Spleen (tissue), 7 donors: ENCODE measurements around the gene SEC11A.

Experiments
- CTCF ChIP-seq, 11 experiments: fragments of 200-600 bp in 7 of 11; fragments of 450-650 bp in 4 of 11; sonication (generic) in 4 of 11; IDR thresholded peaks in 8 of 11; conservative IDR thresholded peaks in 3 of 11; 1 replicate in 7 of 11; 2 replicates in 4 of 11; pipeline versions ENCODE4 v1.4.0 to v1.8.0; 2016 to 2021; ENCODE audit warnings: antibody characterized with exemption in 11 of 11, inconsistent platforms in 4 of 11, mild to moderate bottlenecking in 1 of 11
- POLR2A ChIP-seq, 3 donors: fragments of 450-650 bp; IDR thresholded peaks; one replicate each; pipeline ENCODE4 v1.5.1; 2017; ENCODE audit warnings: antibody characterized with exemption in 3 of 3, mild to moderate bottlenecking in 1 of 3
- POLR2AphosphoS5 ChIP-seq, 3 donors: sonication (generic); formaldehyde crosslinking; IDR thresholded peaks; one replicate each; pipeline ENCODE4 v1.5.1; 2017; ENCODE audit warnings: antibody characterized with exemption in 3 of 3
- donor health status: DM: no; HTN: no; CAD: no; lungs with moderate emphysema.
- donor health status: DM: no; HTN: no; CAD: no.
- donor health status: DM: no; HTN: no; CAD: no.

GRCh38 chr15:84764989-84765388, 49.0 kb upstream of the SEC11A start:
- TF ChIP-seq CTCF (IDR thresholded peaks at IDR 0.05 in 8 of 11, conservative IDR thresholded peaks at IDR 0.05 in 3 of 11) (no peak), POLR2A (IDR thresholded peaks at IDR 0.05) (no peak), POLR2AphosphoS5 (IDR thresholded peaks at IDR 0.05) (no peak)
